Activated B cell treated with CpG ODN at 0.5 μM for 24 hours (primary cell): Measurements from ENCODE around the gene MACROD1. TPM values are rescaled to one million over a fixed set of nuclear protein-coding genes. Genes with fewer than 3 reads are reported as not detected.

Source experiments
- ATAC-seq: fragments of 200-7000 bp; cut with Tn5 transposase; one replicate; pipeline ENCODE4 v1.10.0; 2021; ENCODE audit warnings: low read depth, mild to moderate bottlenecking, moderate library complexity
- CTCF ChIA-PET: fragments of 350-600 bp; sonication (Branson Sonifier 250); formaldehyde crosslinking; loops from one replicate; lab custom pipeline; 2021; ENCODE audit warnings: antibody characterized with exemption; lab: Charles Lee
- POLR2A ChIA-PET: fragments of 350-600 bp; sonication (Branson Sonifier 250); formaldehyde crosslinking; loops from one replicate; lab custom pipeline; 2021; ENCODE audit warnings: antibody characterized with exemption; lab: Charles Lee
- DNase-seq: peaks from one replicate; pipeline ENCODE4 v3.0.0; 2022
- H3K27ac Mint-ChIP-seq: one replicate; pipeline ENCODE4 v1.8.0; 2020; ENCODE audit warnings: mixed read lengths
- H3K27me3 Mint-ChIP-seq: one replicate; pipeline ENCODE4 v1.8.0; 2021; ENCODE audit warnings: mixed read lengths
- H3K36me3 Mint-ChIP-seq: one replicate; pipeline ENCODE4 v1.8.0; 2021; ENCODE audit warnings: low read depth, mixed read lengths
- H3K4me1 Mint-ChIP-seq: one replicate; pipeline ENCODE4 v1.8.0; 2021; ENCODE audit warnings: mixed read lengths
- H3K4me3 Mint-ChIP-seq: one replicate; pipeline ENCODE4 v1.8.0; 2020; ENCODE audit warnings: mild to moderate bottlenecking, mixed read lengths
- H3K9me3 Mint-ChIP-seq: one replicate; pipeline ENCODE4 v1.8.0; 2020; ENCODE audit warnings: mixed read lengths
- intact Hi-C: fragments of 100-400 bp; cut with micrococcal nuclease; formaldehyde crosslinking; loops from one replicate; pipeline ENCODE4 v1.15.1; 2024
- total RNA-seq: library from RNA; stranded (reverse); gene quantifications from 2 replicates; pipeline ENCODE4 v1.2.3, GENCODE V29; 2022
- TF ChIP-seq, protein P1 (sequence below): fragments of 200-600 bp; IDR thresholded peaks from one replicate; pipeline ENCODE4 v1.8.0; 2022; ENCODE audit warnings: antibody characterized with exemption, mild to moderate bottlenecking

The MACROD1 gene
- total RNA-seq, 1 donor from 2014 or later = 4.5 TPM

DNA sequence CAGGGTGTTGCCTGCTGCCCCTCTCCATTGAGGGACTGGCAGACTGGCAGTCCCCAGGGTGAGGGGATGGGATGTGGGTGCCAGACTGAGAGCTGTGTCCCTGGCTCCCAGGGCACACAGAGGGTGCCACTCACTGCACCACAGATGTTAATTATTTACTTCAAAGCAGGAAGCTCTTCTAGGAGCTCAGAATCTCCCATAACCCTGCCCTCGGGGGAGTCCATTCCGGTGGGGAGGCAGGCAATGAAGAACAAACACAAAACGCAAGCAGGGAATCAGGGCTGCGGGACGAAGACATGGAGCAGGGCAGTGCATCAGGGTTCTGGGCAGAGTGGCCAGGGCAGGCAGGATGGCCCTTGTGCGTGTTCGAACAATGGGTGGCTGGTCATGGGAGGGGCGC lies 154.5 kb downstream of the MACROD1 start:
- intact Hi-C loops = no loop called here
- H3K4me1 Mint-ChIP-seq = peaks cover 10% of the 10 kb centered on the region
- H3K36me3 Mint-ChIP-seq = no peaks in the 10 kb centered on the region
- peaks cover 3% of the 10 kb centered on the region for H3K9me3 Mint-ChIP-seq
- DNase-seq = no peak
- POLR2A ChIA-PET = no interaction called here
- CTCF ChIA-PET = no interaction called here
- no peak for ATAC-seq
- TF ChIP-seq, protein P1, sequence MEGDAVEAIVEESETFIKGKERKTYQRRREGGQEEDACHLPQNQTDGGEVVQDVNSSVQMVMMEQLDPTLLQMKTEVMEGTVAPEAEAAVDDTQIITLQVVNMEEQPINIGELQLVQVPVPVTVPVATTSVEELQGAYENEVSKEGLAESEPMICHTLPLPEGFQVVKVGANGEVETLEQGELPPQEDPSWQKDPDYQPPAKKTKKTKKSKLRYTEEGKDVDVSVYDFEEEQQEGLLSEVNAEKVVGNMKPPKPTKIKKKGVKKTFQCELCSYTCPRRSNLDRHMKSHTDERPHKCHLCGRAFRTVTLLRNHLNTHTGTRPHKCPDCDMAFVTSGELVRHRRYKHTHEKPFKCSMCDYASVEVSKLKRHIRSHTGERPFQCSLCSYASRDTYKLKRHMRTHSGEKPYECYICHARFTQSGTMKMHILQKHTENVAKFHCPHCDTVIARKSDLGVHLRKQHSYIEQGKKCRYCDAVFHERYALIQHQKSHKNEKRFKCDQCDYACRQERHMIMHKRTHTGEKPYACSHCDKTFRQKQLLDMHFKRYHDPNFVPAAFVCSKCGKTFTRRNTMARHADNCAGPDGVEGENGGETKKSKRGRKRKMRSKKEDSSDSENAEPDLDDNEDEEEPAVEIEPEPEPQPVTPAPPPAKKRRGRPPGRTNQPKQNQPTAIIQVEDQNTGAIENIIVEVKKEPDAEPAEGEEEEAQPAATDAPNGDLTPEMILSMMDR = no peak
- H3K27ac Mint-ChIP-seq = no peak overlapping the region
- no peak overlapping the region for H3K4me3 Mint-ChIP-seq
- peaks cover 25% of the 10 kb centered on the region for H3K27me3 Mint-ChIP-seq

DNA sequence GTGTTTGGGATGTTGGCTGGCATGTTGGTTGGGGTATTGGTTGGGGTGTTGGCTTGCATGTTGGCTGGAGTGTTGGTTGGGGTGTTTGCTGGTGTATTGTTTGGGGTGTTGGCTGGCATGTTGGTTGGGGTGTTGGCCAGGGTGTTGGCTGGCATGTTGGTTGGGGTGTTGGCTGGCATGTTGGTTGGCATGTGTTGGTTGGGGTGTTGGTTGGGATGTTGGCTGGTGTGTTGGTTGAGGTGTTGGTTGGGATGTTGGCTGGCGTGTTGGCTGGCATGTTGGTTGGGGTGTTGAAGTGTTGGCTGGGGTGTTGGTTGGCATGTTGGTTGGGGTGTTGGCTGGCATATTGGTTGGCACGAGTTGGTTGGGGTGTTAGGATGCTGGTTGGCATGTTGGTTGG lies 155.1 kb downstream of the MACROD1 start:
- H3K36me3 Mint-ChIP-seq = no peaks in the 10 kb centered on the region
- TF ChIP-seq, protein P1 = no peak
- ATAC-seq (no peak), DNase-seq (no peak)
- peaks cover 10% of the 10 kb centered on the region for H3K4me1 Mint-ChIP-seq
- ChIA-PET POLR2A (no interaction called here), CTCF (no interaction called here)
- H3K27ac Mint-ChIP-seq = no peak overlapping the region
- peaks cover 30% of the 10 kb centered on the region for H3K27me3 Mint-ChIP-seq
- H3K4me3 Mint-ChIP-seq = no peak overlapping the region
- H3K9me3 Mint-ChIP-seq = peaks cover 3% of the 10 kb centered on the region
- intact Hi-C loops = no loop called here

DNA sequence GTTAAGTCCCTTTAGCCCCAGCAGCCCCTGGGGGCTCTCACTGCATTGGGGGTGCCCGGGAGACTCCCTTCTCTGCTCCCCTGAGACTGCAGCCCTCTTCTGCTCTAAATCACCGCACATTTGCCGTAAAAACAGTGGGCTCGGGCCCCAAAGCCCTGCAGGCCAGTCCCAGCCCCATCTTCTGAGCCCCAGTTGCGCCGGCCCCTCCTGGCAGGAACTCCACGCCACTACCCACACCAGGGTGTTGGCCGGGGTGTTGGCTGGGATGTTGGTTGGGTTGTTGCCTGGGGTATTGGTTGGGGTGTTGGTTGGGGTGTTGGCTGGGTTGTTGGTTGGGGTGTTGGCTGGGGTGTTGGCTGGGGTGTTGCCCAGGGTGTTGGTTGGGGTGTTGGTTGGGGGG lies 156.2 kb downstream of the MACROD1 start:
- Mint-ChIP-seq H3K4me1 (peaks cover 10% of the 10 kb centered on the region), H3K4me3 (no peak overlapping the region), H3K27me3 (peaks cover 30% of the 10 kb centered on the region), H3K9me3 (peaks cover 3% of the 10 kb centered on the region), H3K36me3 (no peaks in the 10 kb centered on the region), H3K27ac (no peak overlapping the region)
- TF ChIP-seq, protein P1 = no peak
- ATAC-seq (no peak), DNase-seq (no peak)
- ChIA-PET CTCF (no interaction called here), POLR2A (no interaction called here)
- intact Hi-C loops = no loop called here

DNA sequence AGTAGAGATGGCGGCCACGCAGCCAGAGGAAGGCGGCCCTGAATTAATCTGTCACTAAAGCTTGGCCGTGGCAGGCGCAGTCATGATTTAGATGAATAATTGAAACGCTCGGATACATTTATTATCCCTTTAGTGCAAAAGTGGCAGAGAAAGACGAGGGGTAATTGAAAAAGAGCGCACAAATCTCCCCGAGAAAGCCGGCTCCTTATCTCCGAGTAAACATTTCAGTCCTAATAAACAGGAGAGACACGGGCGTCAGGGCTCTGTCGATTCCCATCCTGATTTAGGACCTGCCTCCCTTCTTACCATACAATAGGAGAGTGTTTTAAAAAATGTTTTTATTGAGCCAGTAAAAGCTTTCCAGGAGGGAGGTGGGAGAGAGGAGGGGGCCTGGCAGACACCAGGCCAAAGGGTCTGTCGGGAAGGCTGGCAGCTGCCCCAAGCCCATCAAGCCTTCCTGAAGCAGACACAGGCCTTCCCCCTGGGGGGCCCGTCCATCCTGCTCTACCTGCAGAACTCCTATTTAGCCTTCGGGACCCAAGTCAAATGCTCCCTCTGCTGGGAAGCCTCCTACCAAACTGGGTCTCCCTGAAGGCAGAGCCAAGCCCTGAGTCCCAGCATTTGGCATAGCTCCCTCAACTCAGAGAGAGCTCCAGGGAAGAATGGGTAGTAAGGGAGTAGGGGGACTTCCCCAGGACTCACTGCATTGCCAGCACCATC lies 156.8 kb downstream of the MACROD1 start:
- intact Hi-C loops = no loop called here
- no peak for DNase-seq
- H3K4me3 Mint-ChIP-seq = no peak overlapping the region
- ChIA-PET CTCF (no interaction called here), POLR2A (no interaction called here)
- H3K4me1 Mint-ChIP-seq = peaks cover 10% of the 10 kb centered on the region
- peaks cover 3% of the 10 kb centered on the region for H3K9me3 Mint-ChIP-seq
- no peaks in the 10 kb centered on the region for H3K36me3 Mint-ChIP-seq
- H3K27me3 Mint-ChIP-seq = peaks cover 32% of the 10 kb centered on the region
- no peak overlapping the region for H3K27ac Mint-ChIP-seq
- no peak for ATAC-seq
- TF ChIP-seq, protein P1 = no peak

DNA sequence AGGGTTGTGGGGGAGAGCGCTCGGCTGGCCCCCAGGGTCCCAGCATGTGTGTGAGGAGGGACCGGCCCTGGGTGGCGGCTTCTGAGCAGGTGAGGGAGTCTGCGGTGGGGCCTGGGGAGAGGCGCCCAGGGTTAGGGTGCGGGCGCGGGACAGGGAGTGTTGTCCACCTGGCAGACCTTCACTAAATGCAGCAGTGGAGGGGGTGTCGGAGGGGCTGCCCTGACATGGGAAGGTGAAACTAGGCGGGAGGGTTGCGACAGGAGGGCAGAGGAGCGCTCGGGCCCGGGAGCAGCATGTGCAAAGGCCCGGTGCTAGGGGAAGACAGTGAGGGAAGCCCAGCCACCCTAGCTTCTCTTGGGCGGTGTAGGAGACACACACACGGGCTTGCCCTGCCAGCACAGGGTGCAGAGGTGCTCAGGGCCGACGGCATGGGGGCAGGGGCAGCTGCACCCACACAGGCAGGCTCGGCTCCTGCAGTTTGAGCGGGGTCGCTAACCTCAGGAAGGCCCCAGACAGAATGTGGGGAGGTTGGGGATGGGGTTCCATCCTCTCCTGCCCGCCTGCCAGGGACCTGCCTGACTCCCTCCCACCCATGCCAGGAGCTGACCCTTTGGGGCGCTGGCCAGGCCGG lies 157.5 kb downstream of the MACROD1 start:
- DNase-seq (no peak), ATAC-seq (no peak)
- Mint-ChIP-seq H3K9me3 (peaks cover 3% of the 10 kb centered on the region), H3K4me3 (no peak overlapping the region), H3K36me3 (no peaks in the 10 kb centered on the region), H3K27me3 (peaks cover 32% of the 10 kb centered on the region), H3K4me1 (peaks cover 10% of the 10 kb centered on the region), H3K27ac (no peak overlapping the region)
- ChIA-PET POLR2A (no interaction called here), CTCF (no interaction called here)
- intact Hi-C loops = no loop called here
- TF ChIP-seq, protein P1 = no peak
